ENCODE measurements around the gene ICA1.

The ICA1 gene

GRCh38 chr7:8086239-8086638 is 175.7 kb downstream of the ICA1 start:
- no peaks in the 10 kb centered on the region; the same call in 1 of the 2 replicates for H3K36me3 ChIP-seq (ENCODE audit: control insufficient read depth, insufficient read depth, low read length)
- H3K9ac ChIP-seq (ENCODE audit: low read length), result no peak overlapping the region
- H3K27me3 ChIP-seq (ENCODE audit: control insufficient read depth, insufficient read depth, low read length), result no peaks in the 10 kb centered on the region
- H3K4me3 ChIP-seq (ENCODE audit: low read depth, low read length), result no peak overlapping the region
- no peaks in the 10 kb centered on the region for H3K9me3 ChIP-seq (ENCODE audit: control insufficient read depth, insufficient read depth, low read depth, low read length)
- peaks cover 10% of the 10 kb centered on the region; the same call in 1 of the 2 replicates for H3K4me1 ChIP-seq (ENCODE audit: control insufficient read depth, insufficient read depth, low read length)
- no peak overlapping the region; the same call in 1 of the 2 replicates for H3K27ac ChIP-seq (ENCODE audit: low read depth, low read length)

GRCh38 chr7:8085420-8085819 is 176.5 kb downstream of the ICA1 start:
- Histone ChIP-seq H3K4me1 (ENCODE audit: control insufficient read depth, insufficient read depth, low read length) (peaks cover 10% of the 10 kb centered on the region; the same call in 1 of the 2 replicates), H3K9ac (ENCODE audit: low read length) (no peak overlapping the region), H3K27ac (ENCODE audit: low read depth, low read length) (no peak overlapping the region), H3K4me3 (ENCODE audit: low read depth, low read length) (no peak overlapping the region), H3K9me3 (ENCODE audit: control insufficient read depth, insufficient read depth, low read depth, low read length) (no peaks in the 10 kb centered on the region), H3K27me3 (ENCODE audit: control insufficient read depth, insufficient read depth, low read length) (no peaks in the 10 kb centered on the region), H3K36me3 (ENCODE audit: control insufficient read depth, insufficient read depth, low read length) (no peaks in the 10 kb centered on the region; the same call in 1 of the 2 replicates)

DNA sequence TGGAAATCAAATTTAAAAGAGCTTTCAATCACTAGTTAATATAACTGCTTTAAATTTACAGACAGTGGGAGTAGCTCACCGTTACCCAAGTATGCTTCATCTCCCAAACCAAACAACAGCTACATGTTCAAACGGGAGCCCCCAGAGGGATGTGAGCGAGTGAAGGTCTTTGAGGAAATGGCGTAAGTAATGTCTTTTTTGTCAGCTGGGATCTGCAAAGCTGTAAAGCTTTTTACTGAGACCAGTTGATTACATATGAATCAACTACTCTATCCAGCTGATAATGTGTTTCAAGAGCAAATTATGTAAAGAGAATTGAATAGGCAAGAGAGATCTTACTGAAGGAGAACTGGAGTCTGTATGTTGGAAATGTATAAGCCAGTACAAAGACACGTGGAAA is 177.1 kb downstream of the ICA1 start:
- Histone ChIP-seq H3K27me3 (ENCODE audit: control insufficient read depth, insufficient read depth, low read length) (no peaks in the 10 kb centered on the region), H3K27ac (ENCODE audit: low read depth, low read length) (no peak overlapping the region), H3K9ac (ENCODE audit: low read length) (no peak overlapping the region), H3K4me3 (ENCODE audit: low read depth, low read length) (no peak overlapping the region), H3K36me3 (ENCODE audit: control insufficient read depth, insufficient read depth, low read length) (no peaks in the 10 kb centered on the region; the same call in 1 of the 2 replicates), H3K9me3 (ENCODE audit: control insufficient read depth, insufficient read depth, low read depth, low read length) (no peaks in the 10 kb centered on the region), H3K4me1 (ENCODE audit: control insufficient read depth, insufficient read depth, low read length) (peaks cover 10% of the 10 kb centered on the region; the same call in 1 of the 2 replicates)

- Histone ChIP-seq H3K4me3 (ENCODE audit: low read depth, low read length) (no peak overlapping the region), H3K9me3 (ENCODE audit: control insufficient read depth, insufficient read depth, low read depth, low read length) (no peaks in the 10 kb centered on the region), H3K27me3 (ENCODE audit: control insufficient read depth, insufficient read depth, low read length) (no peaks in the 10 kb centered on the region), H3K36me3 (ENCODE audit: control insufficient read depth, insufficient read depth, low read length) (no peaks in the 10 kb centered on the region; the same call in 1 of the 2 replicates), H3K4me1 (ENCODE audit: control insufficient read depth, insufficient read depth, low read length) (peaks cover 10% of the 10 kb centered on the region; the same call in 1 of the 2 replicates), H3K9ac (ENCODE audit: low read length) (no peak overlapping the region), H3K27ac (ENCODE audit: low read depth, low read length) (no peak overlapping the region)
Observed at GRCh38 chr7:8082762-8083161, 179.2 kb downstream of the ICA1 start.

GRCh38 chr7:8078418-8078817 is 183.5 kb downstream of the ICA1 start:
- H3K36me3 ChIP-seq (ENCODE audit: control insufficient read depth, insufficient read depth, low read length), result no peaks in the 10 kb centered on the region
- H3K9me3 ChIP-seq (ENCODE audit: control insufficient read depth, insufficient read depth, low read depth, low read length), result no peaks in the 10 kb centered on the region
- no peak overlapping the region for H3K27ac ChIP-seq (ENCODE audit: low read depth, low read length)
- H3K27me3 ChIP-seq (ENCODE audit: control insufficient read depth, insufficient read depth, low read length), result no peaks in the 10 kb centered on the region
- H3K9ac ChIP-seq (ENCODE audit: low read length), result no peak overlapping the region
- H3K4me1 ChIP-seq (ENCODE audit: control insufficient read depth, insufficient read depth, low read length), result no peaks in the 10 kb centered on the region
- H3K4me3 ChIP-seq (ENCODE audit: low read depth, low read length), result no peak overlapping the region

DNA sequence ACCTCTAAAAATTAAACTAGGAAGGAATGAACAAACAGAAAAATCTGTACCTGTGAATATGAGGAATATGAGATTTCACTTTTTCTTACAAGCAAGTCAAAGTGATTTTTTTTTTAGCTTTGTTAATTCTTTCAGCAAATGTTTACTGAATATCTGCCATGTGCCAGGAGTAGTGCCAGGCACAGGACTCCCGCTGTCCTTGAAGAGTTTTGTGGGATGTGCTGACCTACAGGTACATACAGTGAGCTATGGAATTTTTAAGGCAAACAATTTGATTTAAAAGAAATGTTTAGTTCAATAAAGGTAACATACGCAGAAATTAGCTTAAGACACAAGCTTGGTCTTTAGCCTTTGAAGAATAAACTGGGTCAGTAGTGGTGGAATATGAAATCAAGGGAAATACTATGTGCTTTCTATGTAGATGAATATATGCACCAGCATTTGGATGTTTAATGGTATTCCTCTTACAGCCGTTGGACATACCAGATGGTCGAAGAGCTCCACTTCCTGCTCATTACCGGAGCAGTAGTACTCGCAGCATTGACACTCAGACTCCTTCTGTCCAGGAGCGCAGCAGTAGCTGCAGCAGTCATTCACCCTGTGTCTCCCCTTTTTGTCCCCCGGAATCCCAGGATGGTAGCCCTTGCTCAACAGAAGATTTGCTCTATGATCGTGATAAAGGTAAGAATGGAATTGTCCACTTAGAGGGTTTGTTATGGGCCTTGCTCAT is 191.4 kb downstream of the ICA1 start:
- H3K36me3 ChIP-seq (ENCODE audit: control insufficient read depth, insufficient read depth, low read length), result peaks cover 6% of the 10 kb centered on the region; the same call in 1 of the 2 replicates

DNA sequence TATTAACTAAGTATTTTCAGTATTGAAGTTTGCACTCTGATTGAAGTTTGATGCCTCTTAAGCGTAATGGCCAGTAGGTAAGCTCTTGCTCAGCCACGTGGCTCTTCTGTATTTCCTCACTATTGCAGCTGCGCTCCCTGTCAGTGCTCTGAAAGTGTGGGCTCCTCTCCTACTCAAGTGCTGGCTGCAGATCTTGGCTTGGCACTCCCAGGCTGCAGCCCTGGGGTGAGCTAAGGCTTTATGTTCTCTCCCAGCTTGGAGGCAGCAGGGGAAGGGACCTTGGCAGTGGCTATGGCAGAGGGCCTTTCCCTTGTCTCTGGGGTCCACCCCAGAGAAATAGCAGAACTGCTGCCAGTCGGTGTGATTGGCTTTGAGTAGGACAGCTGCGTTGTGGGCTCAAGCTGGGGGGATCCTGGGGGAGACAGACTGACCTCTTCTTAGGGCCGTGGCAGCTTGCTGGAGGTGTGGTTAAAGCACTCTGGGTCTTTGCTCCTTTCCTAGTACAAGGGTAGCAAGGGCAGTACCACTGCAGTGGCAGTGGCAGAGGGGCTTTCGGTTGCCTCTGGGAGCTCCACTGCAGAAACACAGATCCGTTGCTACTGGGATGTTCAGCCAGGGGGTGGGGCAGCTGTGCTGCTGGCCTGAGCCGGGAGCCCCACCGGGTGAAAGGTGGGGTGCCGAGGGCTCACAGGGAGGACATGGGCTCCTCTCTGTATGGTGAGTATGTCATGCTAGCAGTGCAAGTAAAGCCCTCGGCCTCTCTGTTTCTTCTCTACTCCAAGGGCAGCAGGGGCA is 192.9 kb downstream of the ICA1 start:
- Histone ChIP-seq H3K27me3 (ENCODE audit: control insufficient read depth, insufficient read depth, low read length) (no peaks in the 10 kb centered on the region), H3K36me3 (ENCODE audit: control insufficient read depth, insufficient read depth, low read length) (peaks cover 6% of the 10 kb centered on the region; the same call in 1 of the 2 replicates), H3K4me1 (ENCODE audit: control insufficient read depth, insufficient read depth, low read length) (peaks cover 10% of the 10 kb centered on the region; the same call in 1 of the 2 replicates), H3K9me3 (ENCODE audit: control insufficient read depth, insufficient read depth, low read depth, low read length) (no peaks in the 10 kb centered on the region), H3K4me3 (ENCODE audit: low read depth, low read length) (no peak overlapping the region), H3K27ac (ENCODE audit: low read depth, low read length) (no peak overlapping the region), H3K9ac (ENCODE audit: low read length) (no peak overlapping the region)

More for the DNA sequence above, 191.4 kb downstream of the ICA1 start:
- H3K9me3 ChIP-seq (ENCODE audit: control insufficient read depth, insufficient read depth, low read depth, low read length), result no peaks in the 10 kb centered on the region
- H3K27me3 ChIP-seq (ENCODE audit: control insufficient read depth, insufficient read depth, low read length), result no peaks in the 10 kb centered on the region
- H3K9ac ChIP-seq (ENCODE audit: low read length), result no peak overlapping the region
- no peak overlapping the region for H3K4me3 ChIP-seq (ENCODE audit: low read depth, low read length)
- peaks cover 10% of the 10 kb centered on the region; the same call in 1 of the 2 replicates for H3K4me1 ChIP-seq (ENCODE audit: control insufficient read depth, insufficient read depth, low read length)
- no peak overlapping the region for H3K27ac ChIP-seq (ENCODE audit: low read depth, low read length)

DNA sequence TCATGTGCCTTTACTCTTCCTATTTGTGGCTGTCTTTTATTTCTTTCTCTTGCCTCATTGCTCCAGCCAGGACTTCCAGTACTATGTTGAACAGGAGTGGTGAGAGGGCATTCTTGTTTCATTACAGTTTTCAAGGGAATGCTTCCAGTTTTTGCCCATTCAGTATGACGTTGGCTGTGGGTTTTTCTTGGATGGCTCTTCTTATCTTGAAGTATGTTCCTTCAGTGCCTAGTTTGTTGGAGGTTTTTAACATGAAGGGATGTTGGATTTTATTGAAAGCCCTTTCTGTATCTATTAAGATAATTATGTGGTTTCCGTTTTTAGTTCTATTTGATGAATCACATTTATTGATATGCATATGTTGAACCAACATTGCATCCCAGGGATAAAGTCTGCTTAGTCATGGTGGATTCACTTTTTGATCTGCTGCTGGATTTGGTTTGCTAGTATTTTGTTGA is 196.6 kb downstream of the ICA1 start:
- Histone ChIP-seq H3K4me3 (ENCODE audit: low read depth, low read length) (no peak overlapping the region), H3K4me1 (ENCODE audit: control insufficient read depth, insufficient read depth, low read length) (peaks cover 10% of the 10 kb centered on the region; the same call in 1 of the 2 replicates), H3K27me3 (ENCODE audit: control insufficient read depth, insufficient read depth, low read length) (no peaks in the 10 kb centered on the region), H3K36me3 (ENCODE audit: control insufficient read depth, insufficient read depth, low read length) (peaks cover 10% of the 10 kb centered on the region; the same call in 1 of the 2 replicates), H3K27ac (ENCODE audit: low read depth, low read length) (no peak overlapping the region), H3K9ac (ENCODE audit: low read length) (no peak overlapping the region), H3K9me3 (ENCODE audit: control insufficient read depth, insufficient read depth, low read depth, low read length) (no peaks in the 10 kb centered on the region)

GRCh38 chr7:8064828-8065227 is 197.1 kb downstream of the ICA1 start:
- Histone ChIP-seq H3K27ac (ENCODE audit: low read depth, low read length) (no peak overlapping the region), H3K36me3 (ENCODE audit: control insufficient read depth, insufficient read depth, low read length) (peaks cover 10% of the 10 kb centered on the region; the same call in 1 of the 2 replicates), H3K4me1 (ENCODE audit: control insufficient read depth, insufficient read depth, low read length) (peaks cover 10% of the 10 kb centered on the region; the same call in 1 of the 2 replicates), H3K9ac (ENCODE audit: low read length) (no peak overlapping the region), H3K9me3 (ENCODE audit: control insufficient read depth, insufficient read depth, low read depth, low read length) (no peaks in the 10 kb centered on the region), H3K4me3 (ENCODE audit: low read depth, low read length) (no peak overlapping the region), H3K27me3 (ENCODE audit: control insufficient read depth, insufficient read depth, low read length) (no peaks in the 10 kb centered on the region)

DNA sequence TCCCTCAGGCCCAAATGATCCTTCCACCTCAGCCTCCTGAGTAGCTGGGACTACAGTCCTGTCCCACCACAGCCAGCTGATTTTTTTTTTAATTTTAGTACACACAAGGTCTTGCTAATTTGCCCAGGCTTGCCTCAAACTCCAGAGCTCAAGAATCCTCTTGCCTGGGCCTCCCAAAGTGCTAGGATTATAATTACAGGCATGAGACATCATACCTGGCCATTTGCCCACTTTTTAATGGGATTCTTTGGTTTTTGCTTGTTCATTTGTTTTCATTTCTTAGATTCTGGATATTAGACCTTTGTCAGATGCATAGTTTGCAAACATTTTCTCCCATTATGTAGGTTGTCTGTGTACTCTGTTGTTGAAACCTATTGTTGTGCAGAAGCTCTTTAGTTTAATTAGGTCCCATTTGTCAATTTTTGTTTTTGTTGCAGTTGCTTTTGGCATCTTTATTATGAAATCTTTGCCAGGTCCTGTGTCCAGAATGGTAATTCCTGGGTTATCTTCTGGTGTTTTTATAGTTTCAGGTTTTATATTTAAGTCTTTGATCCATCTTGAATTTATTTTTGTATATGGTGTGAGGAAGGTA is 198.2 kb downstream of the ICA1 start:
- no peaks in the 10 kb centered on the region for H3K9me3 ChIP-seq (ENCODE audit: control insufficient read depth, insufficient read depth, low read depth, low read length)
- H3K4me1 ChIP-seq (ENCODE audit: control insufficient read depth, insufficient read depth, low read length), result peaks cover 5% of the 10 kb centered on the region; the same call in 1 of the 2 replicates
- H3K9ac ChIP-seq (ENCODE audit: low read length), result no peak overlapping the region
- H3K27ac ChIP-seq (ENCODE audit: low read depth, low read length), result no peak overlapping the region
- H3K4me3 ChIP-seq (ENCODE audit: low read depth, low read length), result no peak overlapping the region
- peaks cover 10% of the 10 kb centered on the region; the same call in 1 of the 2 replicates for H3K36me3 ChIP-seq (ENCODE audit: control insufficient read depth, insufficient read depth, low read length)
- H3K27me3 ChIP-seq (ENCODE audit: control insufficient read depth, insufficient read depth, low read length), result no peaks in the 10 kb centered on the region
